Fibroblast of lung (primary cell): ENCODE measurements around the gene IL11RA. TPM values are rescaled to one million over a fixed set of nuclear protein-coding genes. Genes with fewer than 3 reads are reported as not detected.

ENCODE experiments used
- DNase-seq, 2 donors: peaks; one replicate each; pipeline versions ENCODE4 v3.0.0 to v3.0.0-alpha.2; 2010; ENCODE audit warnings: low read depth in 2 of 2
- H2AFZ ChIP-seq: 2 replicates; pipeline ENCODE4 v1.5.1; 2012; ENCODE audit warnings: low read length, control low read depth, inconsistent platforms
- H3K27ac ChIP-seq: 2 replicates; pipeline ENCODE4 v1.5.1; 2011; ENCODE audit warnings: low read length, control low read depth; ENCODE audit not compliant: insufficient read depth
- H3K27me3 ChIP-seq: 2 replicates; pipeline ENCODE4 v1.5.1; 2011; ENCODE audit warnings: mild to moderate bottlenecking, low read length; ENCODE audit not compliant: control insufficient read depth, insufficient read depth
- H3K36me3 ChIP-seq: 2 replicates; pipeline ENCODE4 v1.5.1; 2011; ENCODE audit warnings: low read length; ENCODE audit not compliant: control insufficient read depth, insufficient read depth
- H3K4me1 ChIP-seq: 2 replicates; pipeline ENCODE4 v1.5.1; 2011; ENCODE audit warnings: low read length; ENCODE audit not compliant: control insufficient read depth, insufficient read depth; ENCODE audit errors: extremely low read depth
- H3K4me2 ChIP-seq: 2 replicates; pipeline ENCODE4 v1.5.1; 2011; ENCODE audit warnings: low read length, control low read depth; ENCODE audit not compliant: insufficient read depth; ENCODE audit errors: extremely low read depth
- H3K4me3 ChIP-seq, 4 experiments: fragments of 200-600 bp in 1 of 4; sonication (generic) in 1 of 4; replicated peaks in 1 of 4; 2 replicates each; pipeline ENCODE4 v1.5.1; 2011 to 2016; ENCODE audit warnings: low read length in 4 of 4, low read depth in 3 of 4, mild to moderate bottlenecking in 3 of 4, control low read depth in 2 of 4, inconsistent platforms in 1 of 4, mixed read lengths in 1 of 4; ENCODE audit not compliant: insufficient read depth in 1 of 4; ENCODE audit errors: control extremely low read depth in 1 of 4
- H3K79me2 ChIP-seq: 2 replicates; pipeline ENCODE4 v1.5.1; 2012; ENCODE audit warnings: mild to moderate bottlenecking, low read length, inconsistent platforms; ENCODE audit not compliant: control insufficient read depth, insufficient read depth
- H3K9ac ChIP-seq: 2 replicates; pipeline ENCODE4 v1.5.1; 2011; ENCODE audit warnings: mild to moderate bottlenecking, low read length, control low read depth; ENCODE audit not compliant: insufficient read depth
- H3K9me3 ChIP-seq: 2 replicates; pipeline ENCODE4 v1.5.1; 2012; ENCODE audit warnings: low read depth, low read length; ENCODE audit not compliant: control insufficient read depth, insufficient read depth
- H4K20me1 ChIP-seq: 2 replicates; pipeline ENCODE4 v1.5.1; 2011; ENCODE audit warnings: low read length; ENCODE audit not compliant: control insufficient read depth, insufficient read depth; ENCODE audit errors: extremely low read depth
- EZH2 ChIP-seq: IDR thresholded peaks from 2 replicates; pipeline ENCODE4 v1.5.1; 2012; ENCODE audit warnings: low read length, control low read depth, mild to moderate bottlenecking; ENCODE audit errors: missing control alignments
- polyA plus RNA-seq, 2 donors: library from polyadenylated mRNA; depleted of rRNA in 1 of 2; stranded (reverse) in 1 of 2; unstranded in 1 of 2; fragments of >200 nt; gene quantifications; 2 replicates each; pipeline ENCODE4 v1.2.1, GENCODE V29; 2011 to 2012; ENCODE audit warnings: missing spikeins in 1 of 2
- total RNA-seq: library from RNA; depleted of rRNA; stranded (reverse); fragments of >200 nt; gene quantifications from 2 replicates; pipeline ENCODE4 v1.2.1, GENCODE V29; 2014
- TF ChIP-seq, protein P1 (sequence below), 2 donors: IDR thresholded peaks in 1 of 2; conservative IDR thresholded peaks in 1 of 2; 1 replicate in 1 of 2; 2 replicates in 1 of 2; pipeline ENCODE4 v1.5.1; 2011 to 2012; ENCODE audit warnings: low read length in 2 of 2, control low read depth in 1 of 2, inconsistent platforms in 1 of 2, low read depth in 1 of 2, mild to moderate bottlenecking in 1 of 2

The IL11RA gene
- total and polyA plus RNA-seq, 2 donors (not counting 1 experiment from before 2014, with no cell fraction given): 5.0 to 6.9 TPM

DNA sequence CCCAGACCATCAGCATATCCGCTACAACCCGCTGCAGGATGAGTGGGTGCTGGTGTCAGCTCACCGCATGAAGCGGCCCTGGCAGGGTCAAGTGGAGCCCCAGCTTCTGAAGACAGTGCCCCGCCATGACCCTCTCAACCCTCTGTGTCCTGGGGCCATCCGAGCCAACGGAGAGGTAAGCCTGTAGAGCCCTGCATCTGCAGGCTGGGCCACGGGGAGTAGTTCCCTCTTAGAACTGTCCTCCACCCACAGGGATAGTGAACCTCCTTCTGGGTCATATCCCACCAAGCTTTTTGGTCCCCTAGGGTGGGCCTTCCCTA, 4.9 kb upstream of the IL11RA start:
- H3K4me3 ChIP-seq: peak overlapping the region; percentile 73 to 89 (median 82)
- H3K27me3 ChIP-seq: no peaks in the 10 kb centered on the region
- H4K20me1 ChIP-seq: no peaks in the 10 kb centered on the region
- H3K9me3 ChIP-seq: no peaks in the 10 kb centered on the region
- peaks cover 10% of the 10 kb centered on the region for H3K79me2 ChIP-seq
- peaks cover 6% of the 10 kb centered on the region for H3K36me3 ChIP-seq
- DNase-seq: no peak
- H3K4me1 ChIP-seq: peaks cover 18% of the 10 kb centered on the region
- TF ChIP-seq, protein P1, sequence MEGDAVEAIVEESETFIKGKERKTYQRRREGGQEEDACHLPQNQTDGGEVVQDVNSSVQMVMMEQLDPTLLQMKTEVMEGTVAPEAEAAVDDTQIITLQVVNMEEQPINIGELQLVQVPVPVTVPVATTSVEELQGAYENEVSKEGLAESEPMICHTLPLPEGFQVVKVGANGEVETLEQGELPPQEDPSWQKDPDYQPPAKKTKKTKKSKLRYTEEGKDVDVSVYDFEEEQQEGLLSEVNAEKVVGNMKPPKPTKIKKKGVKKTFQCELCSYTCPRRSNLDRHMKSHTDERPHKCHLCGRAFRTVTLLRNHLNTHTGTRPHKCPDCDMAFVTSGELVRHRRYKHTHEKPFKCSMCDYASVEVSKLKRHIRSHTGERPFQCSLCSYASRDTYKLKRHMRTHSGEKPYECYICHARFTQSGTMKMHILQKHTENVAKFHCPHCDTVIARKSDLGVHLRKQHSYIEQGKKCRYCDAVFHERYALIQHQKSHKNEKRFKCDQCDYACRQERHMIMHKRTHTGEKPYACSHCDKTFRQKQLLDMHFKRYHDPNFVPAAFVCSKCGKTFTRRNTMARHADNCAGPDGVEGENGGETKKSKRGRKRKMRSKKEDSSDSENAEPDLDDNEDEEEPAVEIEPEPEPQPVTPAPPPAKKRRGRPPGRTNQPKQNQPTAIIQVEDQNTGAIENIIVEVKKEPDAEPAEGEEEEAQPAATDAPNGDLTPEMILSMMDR (conservative IDR thresholded peaks at IDR 0.05 in 1 of 2, IDR thresholded peaks at IDR 0.05 in 1 of 2; ENCODE audit: low read depth in 1 of 2, low read length in 2 of 2): no peak
- TF ChIP-seq EZH2: no peak
- H2AFZ ChIP-seq: peak overlapping the region; percentile 99
- H3K27ac ChIP-seq: peak overlapping the region; percentile 67
- H3K9ac ChIP-seq: peak overlapping the region; percentile 79
- peak overlapping the region; percentile 99 for H3K4me2 ChIP-seq

DNA sequence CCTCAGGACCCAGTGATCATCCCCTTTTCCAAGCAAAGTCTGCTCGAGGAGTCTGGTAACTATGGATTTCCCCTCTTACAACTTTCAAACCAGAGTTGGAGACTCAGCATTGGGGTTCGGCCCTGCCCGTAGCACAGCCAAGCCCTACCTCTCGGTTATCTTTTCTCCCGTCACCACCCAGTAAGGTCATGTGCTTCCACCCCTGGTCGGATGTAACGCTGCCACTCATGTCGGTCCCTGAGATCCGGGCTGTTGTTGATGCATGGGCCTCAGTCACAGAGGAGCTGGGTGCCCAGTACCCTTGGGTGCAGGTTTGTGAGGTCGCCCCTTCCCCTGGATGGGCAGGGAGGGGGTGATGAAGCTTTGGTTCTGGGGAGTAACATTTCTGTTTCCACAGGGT, 4.3 kb upstream of the IL11RA start:
- peaks cover 10% of the 10 kb centered on the region for H3K79me2 ChIP-seq
- peaks cover 23% of the 10 kb centered on the region for H3K4me1 ChIP-seq
- H3K4me3 ChIP-seq: peak overlapping the region; percentile 73 to 89 (median 82)
- H3K27ac ChIP-seq: no peak overlapping the region
- no peaks in the 10 kb centered on the region for H4K20me1 ChIP-seq
- H3K27me3 ChIP-seq: no peaks in the 10 kb centered on the region
- TF ChIP-seq, protein P1 (conservative IDR thresholded peaks at IDR 0.05 in 1 of 2, IDR thresholded peaks at IDR 0.05 in 1 of 2; ENCODE audit: low read depth in 1 of 2, low read length in 2 of 2): no peak
- TF ChIP-seq EZH2: no peak
- peak overlapping the region; percentile 99 for H3K4me2 ChIP-seq
- no peak for DNase-seq
- no peaks in the 10 kb centered on the region for H3K9me3 ChIP-seq
- H3K9ac ChIP-seq: no peak overlapping the region
- no peak overlapping the region for H2AFZ ChIP-seq
- peaks cover 6% of the 10 kb centered on the region for H3K36me3 ChIP-seq

DNA sequence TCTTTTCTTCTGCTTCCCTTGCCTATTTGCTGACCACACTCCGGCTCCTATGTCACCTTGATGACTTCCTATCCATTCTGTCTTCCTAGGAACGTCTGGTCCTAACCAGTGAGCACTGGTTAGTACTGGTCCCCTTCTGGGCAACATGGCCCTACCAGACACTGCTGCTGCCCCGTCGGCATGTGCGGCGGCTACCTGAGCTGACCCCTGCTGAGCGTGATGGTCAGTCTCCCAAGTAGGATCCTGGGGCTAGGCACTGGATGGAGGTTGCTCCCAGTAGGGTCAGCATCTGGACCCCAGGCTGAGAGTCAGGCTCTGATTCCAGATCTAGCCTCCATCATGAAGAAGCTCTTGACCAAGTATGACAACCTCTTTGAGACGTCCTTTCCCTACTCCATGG, 3.3 kb upstream of the IL11RA start:
- no peaks in the 10 kb centered on the region for H4K20me1 ChIP-seq
- H3K4me1 ChIP-seq: peaks cover 30% of the 10 kb centered on the region
- H3K4me2 ChIP-seq: no peak overlapping the region
- no peaks in the 10 kb centered on the region for H3K27me3 ChIP-seq
- H2AFZ ChIP-seq: no peak overlapping the region
- H3K4me3 ChIP-seq: no peak overlapping the region
- H3K79me2 ChIP-seq: peaks cover 10% of the 10 kb centered on the region
- H3K27ac ChIP-seq: no peak overlapping the region
- no peak overlapping the region for H3K9ac ChIP-seq
- peaks cover 6% of the 10 kb centered on the region for H3K36me3 ChIP-seq
- no peak for TF ChIP-seq EZH2
- TF ChIP-seq, protein P1 (conservative IDR thresholded peaks at IDR 0.05 in 1 of 2, IDR thresholded peaks at IDR 0.05 in 1 of 2; ENCODE audit: low read depth in 1 of 2, low read length in 2 of 2): no peak
- H3K9me3 ChIP-seq: no peaks in the 10 kb centered on the region
- no peak for DNase-seq
